ENCODE data around the gene CREBL2. TPM values are rescaled to one million over a fixed set of nuclear protein-coding genes. Genes with fewer than 3 reads are reported as not detected.
"Not testable (repeated sequence)": the region's sequence is repeated elsewhere in the genome, so short reads cannot be mapped to it uniquely, and the experiment has no call there.

The CREBL2 gene, protein sequence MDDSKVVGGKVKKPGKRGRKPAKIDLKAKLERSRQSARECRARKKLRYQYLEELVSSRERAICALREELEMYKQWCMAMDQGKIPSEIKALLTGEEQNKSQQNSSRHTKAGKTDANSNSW
- total RNA-seq (2014; rRNA removed; shearing (Covaris generic); ENCODE audit: low replicate concordance): 13.0 and 17.7 TPM in 2 replicates

- peak within 1 kb of the TSS; percentile 70 for H3K4me3 ChIP-seq
- no peaks in the 10 kb centered on the region for H3K9me3 ChIP-seq
- no peaks in the 10 kb centered on the region for H3K36me3 ChIP-seq
- peak; percentile 93 for DNase-seq
- no peaks in the 10 kb centered on the region for H3K27me3 ChIP-seq
Observed at GRCh38 chr12:12611512-12612306, at the start of gene CREBL2. Gene CREBL2, plus strand, starts transcription at chr12:12611876. Its CDS starts 297 bp downstream, at chr12:12612173.

GRCh38 chr12:12562016-12562483 lies 49.6 kb upstream of the CREBL2 start:
- peak overlapping the region; percentile 60 for H3K4me3 ChIP-seq
- DNase-seq: peak; percentile 26
- H3K27me3 ChIP-seq: no peaks in the 10 kb centered on the region

GRCh38 chr12:12562585-12563261 lies 49.0 kb upstream of the CREBL2 start, which contains the start of gene DUSP16:
Gene DUSP16, minus strand, starts transcription at chr12:12562863. Its CDS starts 41,765 bp downstream, at chr12:12521098.
- DNase-seq: peak; percentile 92
- no peaks in the 10 kb centered on the region for H3K36me3 ChIP-seq
- H3K4me3 ChIP-seq: peak within 1 kb of the TSS; percentile 60
- no peaks in the 10 kb centered on the region for H3K27me3 ChIP-seq
- H3K9me3 ChIP-seq: no peaks in the 10 kb centered on the region

More at GRCh38 chr12:12562016-12562483, 49.6 kb upstream of the CREBL2 start:
- Histone ChIP-seq H3K9me3 (no peaks in the 10 kb centered on the region), H3K36me3 (no peaks in the 10 kb centered on the region)

- no peaks in the 10 kb centered on the region for H3K27me3 ChIP-seq
- no peaks in the 10 kb centered on the region for H3K36me3 ChIP-seq
- no peak for DNase-seq
- H3K9me3 ChIP-seq: no peaks in the 10 kb centered on the region
- H3K4me3 ChIP-seq: peak overlapping the region; percentile 57
Observed at GRCh38 chr12:12563290-12563928, 48.3 kb upstream of the CREBL2 start.

- no peak for DNase-seq
- H3K9me3 ChIP-seq: no peaks in the 10 kb centered on the region
- no peaks in the 10 kb centered on the region for H3K27me3 ChIP-seq
- H3K4me3 ChIP-seq: no peak overlapping the region
- H3K36me3 ChIP-seq: no peaks in the 10 kb centered on the region
Observed at GRCh38 chr12:12564911-12565310, 46.8 kb upstream of the CREBL2 start.

DNA sequence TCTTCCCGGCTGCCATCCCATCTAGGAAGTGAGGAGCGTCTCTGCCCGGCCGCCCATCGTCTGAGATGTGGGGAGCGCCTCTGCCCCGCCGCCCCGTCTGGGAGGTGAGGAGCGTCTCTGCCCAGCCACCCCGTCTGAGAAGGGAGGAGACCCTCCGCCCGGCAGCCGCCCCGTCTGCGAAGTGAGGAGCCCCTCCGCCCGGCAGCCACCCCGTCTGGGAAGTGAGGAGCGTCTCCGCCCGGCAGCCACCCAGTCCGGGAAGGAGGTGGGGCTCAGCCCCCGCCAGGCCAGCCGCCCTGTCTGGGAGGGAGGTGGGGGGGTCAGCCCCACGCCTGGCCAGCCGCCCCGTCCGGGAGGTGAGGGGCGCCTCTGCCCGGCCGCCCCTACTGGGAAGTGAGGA lies 45.7 kb upstream of the CREBL2 start:
- not testable (repeated sequence) for DNase-seq, H3K4me3 ChIP-seq, H3K27me3 ChIP-seq, H3K9me3 ChIP-seq, H3K36me3 ChIP-seq

DNA sequence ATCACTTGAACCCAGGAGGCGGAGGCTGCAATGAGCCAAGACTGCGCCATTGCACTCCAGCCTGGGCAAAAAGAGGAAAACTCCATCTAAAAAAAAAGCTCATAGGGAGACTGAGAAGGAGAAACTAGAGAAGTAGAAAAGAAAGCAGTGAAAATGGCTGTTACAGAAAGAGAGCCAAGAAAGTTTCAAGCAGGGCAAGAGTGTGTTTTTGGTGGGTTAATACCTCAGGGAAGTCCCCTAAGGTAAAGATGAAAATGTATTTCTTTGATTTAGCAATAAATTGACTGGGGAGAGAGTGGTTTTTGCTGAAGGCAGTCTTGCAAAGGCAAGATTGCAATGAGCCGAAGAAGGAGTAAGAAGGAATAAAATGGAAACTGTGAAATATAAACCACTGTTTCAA lies 39.0 kb upstream of the CREBL2 start:
- H3K27me3 ChIP-seq: no peaks in the 10 kb centered on the region
- no peaks in the 10 kb centered on the region for H3K9me3 ChIP-seq
- no peak overlapping the region for H3K4me3 ChIP-seq
- H3K36me3 ChIP-seq: no peaks in the 10 kb centered on the region
- DNase-seq: no peak

- H3K36me3 ChIP-seq: no peaks in the 10 kb centered on the region
- H3K4me3 ChIP-seq: no peak overlapping the region
- no peak for DNase-seq
- H3K27me3 ChIP-seq: no peaks in the 10 kb centered on the region
- H3K9me3 ChIP-seq: no peaks in the 10 kb centered on the region
Observed at GRCh38 chr12:12577786-12578185, 33.9 kb upstream of the CREBL2 start.

DNA sequence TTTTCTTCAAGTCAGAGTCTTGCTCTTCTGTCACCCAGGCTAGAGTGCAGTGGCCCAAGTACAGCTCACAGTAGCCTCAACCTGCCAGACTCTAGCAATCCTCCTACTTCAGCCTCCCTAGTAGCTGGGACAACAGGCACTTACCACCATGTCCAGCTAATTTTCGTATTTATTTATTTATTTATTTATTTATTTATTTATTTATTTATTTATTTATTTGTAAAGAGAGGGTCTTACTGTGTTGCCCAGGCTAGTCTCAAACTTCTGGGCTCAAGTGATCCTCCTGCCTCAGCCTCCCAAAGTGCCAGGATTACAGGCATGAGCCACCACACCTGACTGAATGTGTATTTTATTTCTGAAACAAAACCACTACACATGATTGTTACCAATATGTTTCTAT lies 31.0 kb upstream of the CREBL2 start:
- not testable (repeated sequence) for H3K27me3 ChIP-seq, H3K36me3 ChIP-seq, DNase-seq, H3K4me3 ChIP-seq, H3K9me3 ChIP-seq

DNA sequence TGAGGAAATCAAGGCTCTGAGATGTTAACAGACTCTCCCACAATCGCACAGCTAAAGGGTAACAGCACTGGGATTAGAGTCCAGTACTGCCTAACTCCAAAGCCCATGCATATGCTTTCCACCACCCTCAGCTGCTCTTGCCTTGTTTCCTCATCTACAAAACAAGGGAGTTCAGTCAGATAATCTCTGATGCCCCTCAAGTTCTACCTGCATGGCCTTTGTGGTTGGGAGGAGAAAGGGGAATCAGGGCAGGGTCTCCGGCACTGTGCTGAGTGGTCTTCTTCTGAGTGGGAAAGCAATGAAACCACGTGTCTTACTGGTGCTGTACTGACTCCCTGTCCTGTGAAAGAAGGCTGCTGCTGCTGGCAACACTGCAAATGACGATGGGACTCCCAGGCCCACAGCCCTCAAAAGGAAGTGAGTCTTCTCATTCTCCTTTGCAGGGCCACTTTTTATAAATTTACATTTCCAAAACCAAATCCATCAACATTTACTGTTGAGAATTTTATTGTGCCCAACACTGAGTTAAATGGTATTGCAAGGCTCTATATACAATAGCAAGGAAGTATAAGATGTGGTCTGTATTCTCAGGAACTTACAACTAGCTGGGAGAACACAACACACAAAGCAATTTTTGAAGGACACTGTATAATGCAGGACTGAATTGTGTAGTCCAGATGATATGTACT lies 29.3 kb upstream of the CREBL2 start:
- no peak for DNase-seq
- H3K4me3 ChIP-seq: no peak overlapping the region
- H3K27me3 ChIP-seq: no peaks in the 10 kb centered on the region
- no peaks in the 10 kb centered on the region for H3K9me3 ChIP-seq
- H3K36me3 ChIP-seq: no peaks in the 10 kb centered on the region

DNA sequence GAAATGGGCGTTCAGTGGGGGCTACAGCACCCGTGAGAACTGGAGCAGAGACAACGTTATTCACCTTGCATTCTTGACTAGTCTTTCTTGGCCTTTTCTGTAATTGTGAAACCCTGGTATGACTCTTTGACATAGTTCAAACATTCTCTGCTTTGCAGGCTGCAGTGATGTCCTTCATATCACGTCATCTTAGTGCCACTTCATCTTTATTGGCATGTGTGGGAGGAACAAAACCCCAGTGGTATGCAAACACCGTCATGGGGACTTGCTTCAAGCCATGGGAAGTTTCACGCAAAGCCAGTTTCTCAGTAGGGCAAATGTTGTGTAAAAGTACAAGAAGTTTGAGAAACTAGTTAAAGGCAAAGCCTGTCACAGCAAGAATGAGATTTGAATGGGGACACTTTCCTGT lies 28.8 kb upstream of the CREBL2 start:
- Histone ChIP-seq H3K4me3 (no peak overlapping the region), H3K9me3 (no peaks in the 10 kb centered on the region), H3K27me3 (no peaks in the 10 kb centered on the region), H3K36me3 (no peaks in the 10 kb centered on the region)
- DNase-seq: no peak

- Histone ChIP-seq H3K4me3 (no peak overlapping the region), H3K27me3 (no peaks in the 10 kb centered on the region), H3K36me3 (no peaks in the 10 kb centered on the region), H3K9me3 (no peaks in the 10 kb centered on the region)
- DNase-seq: no peak
Observed at GRCh38 chr12:12583510-12584178, 28.0 kb upstream of the CREBL2 start.

DNA sequence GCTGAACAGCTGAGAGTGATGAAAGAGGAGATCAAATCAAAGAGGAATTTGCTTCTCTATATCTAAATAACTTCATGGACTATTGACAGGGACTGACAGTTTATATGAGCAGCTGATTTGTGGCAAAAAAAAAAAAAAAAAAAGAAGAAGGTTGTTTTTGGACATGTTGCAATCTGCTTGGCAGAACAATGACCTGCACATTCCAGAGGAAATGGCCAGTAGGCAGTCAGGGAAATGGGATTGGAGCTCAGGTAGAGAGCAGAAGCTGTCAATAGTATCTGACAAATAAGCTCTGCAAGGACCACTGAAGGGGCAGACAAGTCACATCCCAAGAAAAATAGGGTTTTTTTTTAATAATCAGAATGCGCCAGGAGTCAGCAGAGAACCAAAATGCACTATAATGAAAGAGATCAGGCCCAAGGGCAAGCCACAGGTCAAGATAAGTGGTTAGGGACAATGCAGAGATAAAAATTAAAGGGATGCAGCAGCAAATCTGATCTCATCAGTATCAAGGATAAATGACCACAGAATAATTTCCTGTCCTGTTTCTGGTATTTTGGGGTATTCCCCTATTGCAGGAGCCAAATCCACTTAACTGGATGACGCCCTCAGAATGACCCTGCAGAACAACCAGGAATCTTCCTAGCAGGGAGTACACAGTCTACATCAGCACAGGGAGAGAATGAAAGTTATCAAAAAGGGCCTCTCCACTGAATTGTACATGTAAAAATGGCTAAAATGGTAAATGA lies 26.4 kb upstream of the CREBL2 start:
- Histone ChIP-seq H3K36me3 (no peaks in the 10 kb centered on the region), H3K4me3 (no peak overlapping the region), H3K27me3 (no peaks in the 10 kb centered on the region), H3K9me3 (no peaks in the 10 kb centered on the region)
- DNase-seq: no peak

- H3K9me3 ChIP-seq: no peaks in the 10 kb centered on the region
- H3K27me3 ChIP-seq: no peaks in the 10 kb centered on the region
- DNase-seq: no peak
- no peaks in the 10 kb centered on the region for H3K36me3 ChIP-seq
- no peak overlapping the region for H3K4me3 ChIP-seq
Observed at GRCh38 chr12:12586879-12587675, 24.6 kb upstream of the CREBL2 start.

GRCh38 chr12:12587878-12588277 lies 23.8 kb upstream of the CREBL2 start:
- H3K9me3 ChIP-seq: no peaks in the 10 kb centered on the region
- DNase-seq: no peak
- no peaks in the 10 kb centered on the region for H3K36me3 ChIP-seq
- no peaks in the 10 kb centered on the region for H3K27me3 ChIP-seq
- H3K4me3 ChIP-seq: no peak overlapping the region

All from MG63 (cell line).